ENCODE measurements around the gene TXLNA.
"Not testable (repeated sequence)": the region's sequence is repeated elsewhere in the genome, so short reads cannot be mapped to it uniquely, and the experiment has no call there.

TXLNA gene

GRCh38 chr1:32163405-32163804 is 16.1 kb upstream of the TXLNA start:
- no peak overlapping the region for H2BK120ac ChIP-seq (ENCODE audit: low read depth, low read length)
- DNase-seq = no peak
- H3K4me3 ChIP-seq (ENCODE audit: low read length) = no peak overlapping the region
- H3K79me1 ChIP-seq (ENCODE audit: low read length) = no peaks in the 10 kb centered on the region
- H3K27me3 ChIP-seq (ENCODE audit: insufficient read depth, low read length, poor library complexity) = no peaks in the 10 kb centered on the region
- no peak overlapping the region for H4K8ac ChIP-seq (ENCODE audit: low read depth, low read length)
- no peak overlapping the region for H4K5ac ChIP-seq (ENCODE audit: low read length)
- H2BK15ac ChIP-seq (replicated peaks; ENCODE audit: low read depth) = no peak overlapping the region
- no peak overlapping the region for H3K4ac ChIP-seq (ENCODE audit: low read depth, low read length)
- no peak overlapping the region for H3K56ac ChIP-seq (ENCODE audit: low read length)
- no peak overlapping the region for H2AK5ac ChIP-seq (ENCODE audit: low read length)
- H3K18ac ChIP-seq (ENCODE audit: low read length) = no peak overlapping the region
- H3K79me2 ChIP-seq (ENCODE audit: control insufficient read depth, insufficient read depth, low read length) = no peaks in the 10 kb centered on the region
- no peaks in the 10 kb centered on the region for H3K4me1 ChIP-seq (ENCODE audit: control insufficient read depth, low read depth, low read length)
- no CpG with 5 or more reads among the region's 2 CpGs for WGBS (ENCODE audit: extremely low coverage, insufficient coverage, low lambda C conversion rate)
- H3K23ac ChIP-seq (ENCODE audit: low read length) = no peak overlapping the region
- H3K27ac ChIP-seq (ENCODE audit: low read depth, low read length) = no peak overlapping the region
- H3K36me3 ChIP-seq (ENCODE audit: control insufficient read depth, insufficient read depth, low read length) = peaks cover 9% of the 10 kb centered on the region
- no peak overlapping the region for H3K4me2 ChIP-seq (ENCODE audit: low read length)
- no peak overlapping the region for H3K9ac ChIP-seq (ENCODE audit: low read length)
- no peak overlapping the region for H2BK5ac ChIP-seq (ENCODE audit: low read length)

DNA sequence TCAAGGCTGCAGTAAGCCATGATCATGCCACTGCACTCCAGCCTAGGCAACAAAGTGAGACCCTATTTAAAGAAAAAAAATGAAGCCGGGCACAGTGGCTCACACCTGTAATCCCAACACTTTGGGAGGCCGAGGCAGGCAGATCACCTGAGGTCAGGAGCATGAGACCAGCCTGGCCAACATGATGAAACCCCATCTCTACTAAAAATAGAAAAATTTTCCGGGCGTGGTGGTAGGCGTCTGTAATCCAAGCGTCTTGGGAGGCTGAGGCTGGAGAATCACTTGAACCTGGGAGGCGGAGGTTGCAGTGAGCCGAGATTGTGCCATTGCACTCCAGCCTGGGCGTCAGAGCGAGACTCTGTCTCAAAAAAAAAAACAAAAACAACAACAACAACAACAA is 13.8 kb upstream of the TXLNA start:
- WGBS (ENCODE audit: extremely low coverage, insufficient coverage, low lambda C conversion rate) = no CpG with 5 or more reads among the region's 10 CpGs

DNA sequence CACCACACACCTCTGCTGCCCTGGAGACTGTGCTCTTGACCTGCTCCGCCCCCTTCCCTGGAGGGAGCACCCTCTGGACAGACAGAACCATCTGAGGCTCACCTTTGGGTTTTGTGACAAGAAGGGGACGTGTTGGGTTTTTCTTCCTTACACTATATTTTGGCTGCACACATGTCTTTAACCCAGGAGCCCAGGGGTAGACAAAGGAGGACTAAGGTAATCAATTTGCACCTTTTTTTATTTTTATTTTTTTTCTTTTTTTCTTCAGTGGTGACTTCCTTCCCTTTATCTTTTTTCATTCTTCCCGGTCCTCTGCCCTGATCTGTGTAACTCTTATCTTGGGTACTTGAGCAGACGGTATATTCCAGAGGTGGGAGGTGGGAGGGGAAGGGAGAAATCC is 8.5 kb upstream of the TXLNA start:
- no peak overlapping the region for H4K8ac ChIP-seq (ENCODE audit: low read depth, low read length)
- H3K79me2 ChIP-seq (ENCODE audit: control insufficient read depth, insufficient read depth, low read length) = no peaks in the 10 kb centered on the region
- H3K27me3 ChIP-seq (ENCODE audit: insufficient read depth, low read length, poor library complexity) = no peaks in the 10 kb centered on the region
- H3K9ac ChIP-seq (ENCODE audit: low read length) = no peak overlapping the region
- WGBS (ENCODE audit: extremely low coverage, insufficient coverage, low lambda C conversion rate) = no CpG with 5 or more reads among the region's 4 CpGs
- DNase-seq = no peak
- no peak overlapping the region for H2AK5ac ChIP-seq (ENCODE audit: low read length)
- H3K27ac ChIP-seq (ENCODE audit: low read depth, low read length) = no peak overlapping the region
- no peak overlapping the region for H3K4me3 ChIP-seq (ENCODE audit: low read length)
- no peaks in the 10 kb centered on the region for H3K79me1 ChIP-seq (ENCODE audit: low read length)
- peaks cover 3% of the 10 kb centered on the region for H3K36me3 ChIP-seq (ENCODE audit: control insufficient read depth, insufficient read depth, low read length)
- H2BK5ac ChIP-seq (ENCODE audit: low read length) = no peak overlapping the region
- H2BK15ac ChIP-seq (replicated peaks; ENCODE audit: low read depth) = no peak overlapping the region
- H4K5ac ChIP-seq (ENCODE audit: low read length) = no peak overlapping the region
- H2BK120ac ChIP-seq (ENCODE audit: low read depth, low read length) = no peak overlapping the region
- no peaks in the 10 kb centered on the region for H3K4me1 ChIP-seq (ENCODE audit: control insufficient read depth, low read depth, low read length)
- no peak overlapping the region for H3K4me2 ChIP-seq (ENCODE audit: low read length)
- H3K4ac ChIP-seq (ENCODE audit: low read depth, low read length) = no peak overlapping the region
- no peak overlapping the region for H3K56ac ChIP-seq (ENCODE audit: low read length)
- no peak overlapping the region for H3K18ac ChIP-seq (ENCODE audit: low read length)
- H3K23ac ChIP-seq (ENCODE audit: low read length) = no peak overlapping the region

More for the DNA sequence above, 13.8 kb upstream of the TXLNA start:
- H3K9ac ChIP-seq (ENCODE audit: low read length); H3K27ac ChIP-seq (ENCODE audit: low read depth, low read length); H3K36me3 ChIP-seq (ENCODE audit: control insufficient read depth, insufficient read depth, low read length); DNase-seq; H3K79me1 ChIP-seq (ENCODE audit: low read length); H2BK5ac ChIP-seq (ENCODE audit: low read length); H3K4me2 ChIP-seq (ENCODE audit: low read length); H2BK120ac ChIP-seq (ENCODE audit: low read depth, low read length); H2AK5ac ChIP-seq (ENCODE audit: low read length); H3K27me3 ChIP-seq (ENCODE audit: insufficient read depth, low read length, poor library complexity); H3K4me1 ChIP-seq (ENCODE audit: control insufficient read depth, low read depth, low read length); H4K8ac ChIP-seq (ENCODE audit: low read depth, low read length); H3K4me3 ChIP-seq (ENCODE audit: low read length); H4K5ac ChIP-seq (ENCODE audit: low read length); H2BK15ac ChIP-seq (replicated peaks; ENCODE audit: low read depth); H3K23ac ChIP-seq (ENCODE audit: low read length); H3K79me2 ChIP-seq (ENCODE audit: control insufficient read depth, insufficient read depth, low read length); H3K56ac ChIP-seq (ENCODE audit: low read length); H3K4ac ChIP-seq (ENCODE audit: low read depth, low read length); H3K18ac ChIP-seq (ENCODE audit: low read length): not testable (repeated sequence)

- no peak for DNase-seq
- WGBS (ENCODE audit: extremely low coverage, insufficient coverage, low lambda C conversion rate) = no CpG with 5 or more reads among the region's 1 CpG
- Histone ChIP-seq H3K79me1 (ENCODE audit: low read length) (no peaks in the 10 kb centered on the region), H3K4me2 (ENCODE audit: low read length) (no peak overlapping the region), H4K8ac (ENCODE audit: low read depth, low read length) (no peak overlapping the region), H3K27ac (ENCODE audit: low read depth, low read length) (no peak overlapping the region), H3K4me1 (ENCODE audit: control insufficient read depth, low read depth, low read length) (no peaks in the 10 kb centered on the region), H3K56ac (ENCODE audit: low read length) (no peak overlapping the region), H3K18ac (ENCODE audit: low read length) (no peak overlapping the region), H3K79me2 (ENCODE audit: control insufficient read depth, insufficient read depth, low read length) (no peaks in the 10 kb centered on the region), H2BK5ac (ENCODE audit: low read length) (no peak overlapping the region), H2BK120ac (ENCODE audit: low read depth, low read length) (no peak overlapping the region), H3K36me3 (ENCODE audit: control insufficient read depth, insufficient read depth, low read length) (peaks cover 2% of the 10 kb centered on the region), H3K23ac (ENCODE audit: low read length) (no peak overlapping the region), H3K9ac (ENCODE audit: low read length) (no peak overlapping the region), H3K27me3 (ENCODE audit: insufficient read depth, low read length, poor library complexity) (no peaks in the 10 kb centered on the region), H4K5ac (ENCODE audit: low read length) (no peak overlapping the region), H3K4ac (ENCODE audit: low read depth, low read length) (no peak overlapping the region), H2AK5ac (ENCODE audit: low read length) (no peak overlapping the region), H3K4me3 (ENCODE audit: low read length) (no peak overlapping the region), H2BK15ac (replicated peaks; ENCODE audit: low read depth) (no peak overlapping the region)
Measured at GRCh38 chr1:32172621-32173245, 6.7 kb upstream of the TXLNA start.

- Histone ChIP-seq H3K79me1 (ENCODE audit: low read length) (peaks cover 15% of the 10 kb centered on the region), H3K4ac (ENCODE audit: low read depth, low read length) (no peak overlapping the region), H3K56ac (ENCODE audit: low read length) (peak overlapping the region; percentile 96), H3K79me2 (ENCODE audit: control insufficient read depth, insufficient read depth, low read length) (peaks cover 19% of the 10 kb centered on the region), H2BK15ac (replicated peaks; ENCODE audit: low read depth) (no peak overlapping the region), H3K4me2 (ENCODE audit: low read length) (peak overlapping the region; percentile 83), H3K23ac (ENCODE audit: low read length) (no peak overlapping the region), H3K4me1 (ENCODE audit: control insufficient read depth, low read depth, low read length) (peaks cover 9% of the 10 kb centered on the region), H3K9ac (ENCODE audit: low read length) (peak overlapping the region; percentile 89), H4K8ac (ENCODE audit: low read depth, low read length) (peak overlapping the region; percentile 96), H3K27ac (ENCODE audit: low read depth, low read length) (peak overlapping the region; percentile 31), H3K18ac (ENCODE audit: low read length) (no peak overlapping the region), H3K27me3 (ENCODE audit: insufficient read depth, low read length, poor library complexity) (no peaks in the 10 kb centered on the region), H2BK5ac (ENCODE audit: low read length) (no peak overlapping the region), H2BK120ac (ENCODE audit: low read depth, low read length) (no peak overlapping the region), H2AK5ac (ENCODE audit: low read length) (no peak overlapping the region), H4K5ac (ENCODE audit: low read length) (peak overlapping the region; percentile 21), H3K4me3 (ENCODE audit: low read length) (no peak overlapping the region), H3K36me3 (ENCODE audit: control insufficient read depth, insufficient read depth, low read length) (no peaks in the 10 kb centered on the region)
- DNase-seq = no peak
- no CpG with 5 or more reads among the region's 7 CpGs for WGBS (ENCODE audit: extremely low coverage, insufficient coverage, low lambda C conversion rate)
Measured at GRCh38 chr1:32178380-32179192, 889 bp upstream of the TXLNA start.
